ENCODE results near the gene SMAD6. TPM values are rescaled to one million over a fixed set of nuclear protein-coding genes. Genes with fewer than 3 reads are reported as not detected.
A peak's percentile ranks its signal among the peaks of the same experiment; 100 is the strongest.

The SMAD6 gene
- polyA plus RNA-seq, 3 donors = 39.4 to 46.2 (median 41.5) TPM

GRCh38 chr15:66772604-66773128 lies 70.6 kb downstream of the SMAD6 start:
- DNase-seq = no peak

DNA sequence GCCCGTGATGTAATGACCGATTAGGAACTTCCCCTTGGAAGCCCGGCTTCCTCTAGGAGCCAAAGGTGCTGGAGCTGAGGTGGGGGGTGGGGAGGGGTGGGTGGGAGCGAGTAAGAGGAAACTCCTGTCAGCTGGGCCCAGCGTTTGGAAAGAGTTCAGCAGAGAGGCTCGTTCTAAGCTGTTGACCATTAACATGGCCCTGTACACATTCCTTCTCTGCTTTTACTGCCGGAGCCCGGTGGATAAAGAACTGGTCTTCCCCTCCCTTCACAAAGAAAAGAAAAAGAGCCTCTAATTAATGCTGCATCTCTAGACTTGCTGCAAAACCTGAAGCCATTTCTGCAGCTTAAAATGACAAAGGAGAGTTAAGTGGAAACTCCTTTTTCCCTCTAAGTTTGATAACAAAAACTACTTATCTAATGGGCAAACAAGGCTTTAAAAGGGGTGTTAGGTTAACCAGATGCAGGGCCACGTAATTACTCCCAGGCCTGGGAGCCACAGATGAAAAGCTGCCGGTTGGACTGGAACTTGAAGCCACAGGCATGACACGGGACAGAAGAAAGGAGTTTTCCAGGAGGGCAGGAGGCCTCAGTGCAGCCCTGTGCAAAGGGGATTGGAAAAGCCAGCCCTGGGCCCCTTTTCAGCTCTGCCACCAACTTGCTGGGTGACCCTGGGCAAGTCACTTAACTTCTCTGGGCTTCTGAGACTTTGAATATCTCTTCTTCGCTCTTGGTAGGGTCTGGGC lies 71.3 kb downstream of the SMAD6 start:
- peak; percentile 91 for DNase-seq

DNA sequence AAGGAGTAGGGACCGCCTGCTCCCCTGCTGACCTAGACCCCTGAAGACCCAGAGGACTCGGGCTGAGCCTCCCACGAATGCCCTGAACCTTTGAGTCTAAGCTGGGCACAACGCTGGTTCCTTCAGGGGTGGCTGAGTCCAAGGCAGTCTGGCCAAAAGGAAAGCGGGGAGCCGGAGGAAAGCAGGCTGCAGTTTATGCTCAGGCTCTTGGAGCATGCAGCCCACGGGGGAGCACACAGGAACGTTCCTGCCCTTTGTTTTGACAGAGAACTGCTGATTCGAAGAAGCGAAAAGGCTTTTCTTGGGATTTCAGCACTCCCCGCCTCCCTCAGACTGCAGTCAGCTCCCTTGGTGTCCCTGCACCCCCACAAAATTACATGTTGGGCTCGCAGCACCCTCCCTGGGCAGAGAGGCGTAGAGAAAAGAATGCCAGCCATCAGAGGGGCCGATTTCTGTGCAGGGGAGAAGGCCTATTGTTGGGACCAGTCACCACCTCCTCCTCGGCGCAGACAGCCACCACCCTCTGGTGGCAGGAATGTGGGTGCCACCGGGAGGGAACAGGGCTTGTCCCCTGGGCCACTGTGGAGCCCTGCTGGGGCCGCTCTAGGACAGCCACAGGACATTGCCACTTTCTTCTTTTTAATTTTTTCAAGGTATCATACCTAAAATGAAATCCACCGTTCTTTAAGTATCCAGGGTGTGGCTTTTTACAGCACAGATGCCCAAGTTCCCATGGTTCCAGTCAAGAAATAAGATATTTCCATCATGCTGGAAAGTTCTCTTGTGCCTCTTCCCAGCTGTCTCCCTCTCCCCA lies 72.2 kb downstream of the SMAD6 start:
- DNase-seq = peak; percentile 92

DNA sequence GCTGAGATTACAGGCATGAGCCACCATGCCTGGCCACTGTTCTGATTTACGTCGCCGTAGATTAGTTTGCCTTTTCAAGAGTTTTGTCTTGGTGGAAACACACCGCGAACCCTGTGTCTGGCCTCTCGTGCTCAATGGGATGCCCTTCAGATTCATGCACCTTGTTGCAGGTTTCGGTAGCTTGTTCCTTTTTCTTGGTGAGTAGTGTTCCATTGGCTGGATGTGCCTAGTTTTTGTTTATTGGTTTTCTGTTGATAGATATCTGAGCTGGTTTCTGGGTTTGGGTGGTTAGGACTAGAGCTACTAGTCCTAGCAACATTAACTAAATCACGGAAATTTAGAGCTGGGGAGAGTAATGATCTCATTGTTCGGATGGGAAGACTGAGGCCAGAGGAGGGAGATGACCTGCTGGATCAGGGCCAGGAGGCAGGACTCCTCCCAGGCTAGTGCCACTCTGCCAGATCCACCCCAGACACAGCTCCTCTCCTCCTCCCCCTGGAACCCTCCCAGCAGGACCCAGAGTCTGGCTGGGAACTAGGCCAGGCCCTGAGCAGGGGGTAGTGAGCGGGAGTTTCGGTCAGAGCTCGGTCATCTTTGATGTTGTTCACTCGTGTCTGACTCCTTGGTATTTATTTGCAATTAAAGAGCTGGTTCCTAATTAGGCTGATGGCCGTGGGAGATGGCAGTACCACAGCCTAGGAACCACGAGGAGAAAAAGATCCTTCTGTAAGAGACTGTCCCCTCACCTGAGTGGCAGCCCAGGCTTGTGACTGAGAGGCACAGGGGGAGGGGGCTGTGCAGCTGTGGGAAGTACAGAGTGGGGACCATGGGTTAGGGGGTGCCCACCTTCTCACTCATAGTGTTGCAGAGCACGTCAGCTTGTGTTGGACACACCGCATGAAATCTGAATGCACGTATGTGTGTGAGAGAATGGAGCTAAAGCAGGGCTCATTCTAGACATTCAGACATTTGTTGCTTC lies 73.4 kb downstream of the SMAD6 start:
- peak; percentile 73 for DNase-seq

DNA sequence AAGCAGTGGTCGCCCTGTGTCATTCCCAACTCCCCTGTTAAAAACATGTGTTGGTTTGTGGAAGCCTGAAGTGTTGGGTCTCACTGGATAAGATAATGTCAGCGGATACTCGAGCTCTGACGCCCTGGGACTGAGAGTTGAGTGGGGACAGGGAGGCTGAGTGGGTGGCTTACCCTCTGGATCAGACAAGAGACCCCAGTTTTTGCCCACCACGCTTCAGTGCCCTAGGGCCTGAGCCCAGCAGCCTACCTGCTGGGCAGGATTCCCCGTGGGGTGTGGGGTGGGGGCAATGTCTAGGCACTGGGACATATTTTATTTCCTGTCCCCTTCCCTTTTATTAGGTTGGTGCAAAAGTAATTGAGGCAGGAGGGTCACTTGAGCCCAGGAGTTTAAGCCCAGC lies 75.0 kb downstream of the SMAD6 start:
- DNase-seq = no peak

- no peak for DNase-seq
Measured at GRCh38 chr15:66777596-66778313, 75.7 kb downstream of the SMAD6 start.

DNA sequence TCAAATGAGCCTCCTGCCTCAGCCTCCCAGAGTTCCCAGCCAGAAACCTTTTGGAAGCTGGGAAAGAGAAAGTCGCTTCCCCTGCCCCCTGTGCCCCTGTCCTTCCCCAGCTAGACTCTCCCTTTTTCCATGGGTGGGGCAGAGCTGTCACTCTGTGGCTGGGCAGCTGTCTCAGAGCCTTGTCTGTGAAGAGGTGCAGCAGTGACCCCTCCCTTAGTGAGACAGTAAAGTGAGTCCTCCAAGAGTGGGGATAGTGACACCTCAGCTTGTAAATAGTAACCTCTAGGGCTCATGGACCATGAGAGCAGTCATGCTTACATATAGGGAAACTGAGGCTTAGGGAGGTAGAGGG lies 76.3 kb downstream of the SMAD6 start:
- no peak for DNase-seq

DNA sequence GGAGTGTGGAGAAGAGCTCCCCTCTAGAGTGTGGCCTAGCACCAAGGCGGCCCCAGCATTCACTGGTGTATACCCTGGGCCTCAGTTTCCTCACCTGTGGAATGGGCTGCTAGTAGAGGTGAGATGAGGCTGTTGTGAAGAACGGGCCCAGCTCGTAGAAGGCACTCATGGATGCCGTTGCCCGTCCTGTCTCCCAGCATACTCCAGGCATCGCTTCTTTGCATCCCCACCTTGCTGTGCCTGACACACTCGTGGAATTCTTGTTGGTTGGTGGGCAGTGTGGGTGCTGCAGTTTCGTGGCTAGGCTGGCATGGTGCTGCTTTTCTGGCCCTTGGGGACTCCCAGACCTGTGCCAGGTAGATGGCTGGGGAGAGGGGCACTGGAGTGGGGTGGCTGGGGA lies 76.7 kb downstream of the SMAD6 start:
- DNase-seq = no peak

DNA sequence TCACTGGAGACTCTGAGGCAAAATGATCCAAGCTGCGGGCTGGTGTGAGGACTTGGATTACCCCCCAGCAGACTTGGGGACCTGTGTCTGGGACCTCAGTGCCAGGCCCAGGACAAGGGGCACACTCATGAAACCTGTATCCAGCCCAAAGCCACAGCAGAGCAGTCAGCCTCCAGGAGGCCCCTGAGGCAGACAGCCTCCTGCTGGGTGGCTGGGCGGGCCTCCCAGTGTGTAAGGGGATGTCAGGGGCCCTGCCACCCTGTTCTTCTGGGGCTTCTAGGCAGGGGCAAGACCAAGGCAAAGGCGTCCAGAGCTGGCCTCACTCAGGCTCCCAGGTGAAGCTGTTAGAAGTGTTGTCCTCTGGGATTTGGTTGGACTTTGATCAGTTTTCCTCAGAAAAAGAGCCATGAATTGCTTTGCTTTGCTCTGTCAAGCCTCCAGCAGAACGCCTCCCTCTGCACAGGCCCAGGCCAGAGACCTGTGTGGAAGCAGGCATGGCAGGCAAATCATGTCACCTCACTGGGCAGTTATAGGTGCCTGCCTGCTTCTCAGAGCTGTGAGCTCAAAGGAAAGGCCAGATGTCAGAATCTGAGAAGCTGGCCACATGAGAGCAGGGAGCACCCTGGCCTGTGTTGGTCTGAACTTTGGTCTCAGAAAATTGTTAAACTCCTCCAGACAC lies 77.4 kb downstream of the SMAD6 start:
- DNase-seq = no peak

GRCh38 chr15:66780172-66780972 lies 78.3 kb downstream of the SMAD6 start:
- DNase-seq = peak; percentile 54

- DNase-seq = no peak
Measured at GRCh38 chr15:66780973-66781718, 79.1 kb downstream of the SMAD6 start.

DNA sequence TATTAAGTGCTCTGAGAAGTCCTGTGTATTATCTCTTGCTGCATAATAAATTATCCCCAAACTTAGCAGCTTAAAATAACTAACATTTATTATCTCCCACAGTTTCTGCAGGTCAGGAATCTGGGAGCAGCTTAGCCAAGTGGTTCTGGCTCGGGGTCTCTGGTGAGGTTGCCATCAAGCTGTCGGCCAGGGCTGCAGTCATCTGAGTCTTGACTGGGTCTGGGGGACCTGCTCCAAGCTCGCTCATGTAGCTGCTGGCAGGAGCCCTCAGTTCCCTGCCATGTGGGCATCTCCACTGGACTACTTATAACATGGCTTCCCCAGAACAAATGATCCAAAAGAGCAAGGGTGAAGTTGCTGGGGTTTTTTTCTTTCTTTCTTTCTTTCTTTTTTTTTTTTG lies 80.7 kb downstream of the SMAD6 start:
- DNase-seq = no peak

- no peak for DNase-seq
Measured at GRCh38 chr15:66783314-66783713, 81.3 kb downstream of the SMAD6 start.

GRCh38 chr15:66783725-66784124 lies 81.7 kb downstream of the SMAD6 start:
- no peak for DNase-seq

DNA sequence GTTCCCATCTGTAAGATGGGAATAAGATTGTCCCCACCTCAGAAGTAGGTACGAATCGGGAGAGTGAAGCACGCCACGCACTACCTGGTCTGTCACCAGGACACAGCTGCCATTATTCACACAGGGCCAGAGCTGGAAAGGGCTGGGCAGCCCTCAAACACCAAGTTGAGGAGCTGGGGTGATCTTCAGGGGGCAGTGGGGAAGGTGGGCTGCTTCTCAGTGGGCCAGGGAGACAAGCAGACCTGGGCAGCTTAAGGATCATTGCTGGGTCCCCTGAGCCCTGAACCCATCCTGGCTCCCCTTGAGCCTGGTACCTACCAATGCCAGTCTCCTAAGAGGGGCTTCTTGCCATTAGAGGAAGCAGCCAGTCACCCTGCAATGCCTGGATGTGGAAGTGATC lies 82.1 kb downstream of the SMAD6 start:
- no peak for DNase-seq

GRCh38 chr15:66785637-66786036 lies 83.6 kb downstream of the SMAD6 start:
- DNase-seq = no peak

GRCh38 chr15:66786222-66786621 lies 84.2 kb downstream of the SMAD6 start:
- DNase-seq = no peak

- no peak for DNase-seq
Measured at GRCh38 chr15:66786708-66787488, 84.9 kb downstream of the SMAD6 start.
